LNCaP clone FGC (cell line): ENCODE results near the gene KCNA5.

ENCODE experiments used
- DNase-seq: peaks from one replicate; pipeline ENCODE4 v3.0.0-alpha.2; 2011; ENCODE audit warnings: low read depth
- H3K4me3 ChIP-seq: 2 replicates; pipeline ENCODE4 v1.5.1; 2011; ENCODE audit warnings: mild to moderate bottlenecking, low read depth, low read length, control low read depth
- TF ChIP-seq, protein P1 (sequence below): IDR thresholded peaks from 2 replicates; pipeline ENCODE4 v1.5.1; 2012; ENCODE audit warnings: mild to moderate bottlenecking; ENCODE audit not compliant: control insufficient read depth, insufficient read depth; ENCODE audit errors: extremely low read depth

KCNA5 gene

DNA sequence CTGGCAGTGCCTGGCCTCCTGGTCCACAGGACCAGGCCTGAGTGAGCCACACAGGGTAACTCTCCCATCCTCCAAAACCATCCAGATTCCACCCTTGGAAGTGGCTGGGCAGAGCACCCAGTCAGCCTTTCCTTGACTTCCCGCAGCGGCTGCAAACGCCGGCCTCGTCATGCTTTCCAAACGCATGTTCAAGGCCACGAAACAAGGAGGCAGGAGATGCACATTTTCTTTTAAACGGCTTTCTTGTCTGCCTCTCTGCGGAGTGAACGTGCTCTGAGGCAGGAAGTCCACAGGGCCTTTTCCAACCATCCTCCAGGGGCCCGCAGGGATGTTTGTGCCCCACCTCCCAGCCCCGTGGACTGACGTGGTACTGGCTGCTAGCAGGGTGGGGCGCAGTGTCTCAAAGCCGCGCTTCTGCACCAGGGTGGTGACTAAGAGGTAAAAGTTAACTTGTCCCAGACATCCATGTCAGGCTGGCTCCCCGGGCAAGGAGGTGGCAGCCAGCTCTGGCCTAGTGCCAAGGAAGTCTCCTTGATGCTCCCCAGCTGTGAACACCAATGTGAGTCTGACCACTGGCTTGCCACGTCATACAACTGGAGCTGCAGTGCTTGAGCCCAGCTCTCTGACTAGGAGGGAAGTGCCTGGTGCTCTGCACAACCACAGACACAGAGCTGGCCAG is 45.0 kb downstream of the KCNA5 start:
- DNase-seq = no peak
- TF ChIP-seq, protein P1, sequence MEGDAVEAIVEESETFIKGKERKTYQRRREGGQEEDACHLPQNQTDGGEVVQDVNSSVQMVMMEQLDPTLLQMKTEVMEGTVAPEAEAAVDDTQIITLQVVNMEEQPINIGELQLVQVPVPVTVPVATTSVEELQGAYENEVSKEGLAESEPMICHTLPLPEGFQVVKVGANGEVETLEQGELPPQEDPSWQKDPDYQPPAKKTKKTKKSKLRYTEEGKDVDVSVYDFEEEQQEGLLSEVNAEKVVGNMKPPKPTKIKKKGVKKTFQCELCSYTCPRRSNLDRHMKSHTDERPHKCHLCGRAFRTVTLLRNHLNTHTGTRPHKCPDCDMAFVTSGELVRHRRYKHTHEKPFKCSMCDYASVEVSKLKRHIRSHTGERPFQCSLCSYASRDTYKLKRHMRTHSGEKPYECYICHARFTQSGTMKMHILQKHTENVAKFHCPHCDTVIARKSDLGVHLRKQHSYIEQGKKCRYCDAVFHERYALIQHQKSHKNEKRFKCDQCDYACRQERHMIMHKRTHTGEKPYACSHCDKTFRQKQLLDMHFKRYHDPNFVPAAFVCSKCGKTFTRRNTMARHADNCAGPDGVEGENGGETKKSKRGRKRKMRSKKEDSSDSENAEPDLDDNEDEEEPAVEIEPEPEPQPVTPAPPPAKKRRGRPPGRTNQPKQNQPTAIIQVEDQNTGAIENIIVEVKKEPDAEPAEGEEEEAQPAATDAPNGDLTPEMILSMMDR = no peak

DNA sequence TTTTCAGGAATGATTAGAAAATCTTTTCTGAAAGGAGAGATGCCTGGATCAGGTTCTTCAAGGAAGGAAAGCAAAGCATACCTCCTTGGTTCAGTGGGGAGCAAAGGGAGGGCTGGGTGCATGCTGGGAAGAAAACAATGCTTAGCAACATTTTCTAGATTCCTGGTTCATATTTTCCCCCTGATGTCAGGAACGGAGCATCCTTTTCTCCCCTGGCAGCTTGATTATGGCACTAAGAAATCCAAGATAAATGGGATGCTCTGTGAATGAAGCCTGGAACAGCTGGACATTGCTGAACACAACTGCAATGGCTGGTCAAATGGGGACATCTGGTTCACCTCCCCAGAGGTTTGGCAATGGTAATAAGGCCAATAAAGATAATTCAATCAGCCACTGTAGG is 50.9 kb downstream of the KCNA5 start:
- TF ChIP-seq, protein P1 = no peak
- no peak overlapping the region for H3K4me3 ChIP-seq
- DNase-seq = no peak

More for the DNA sequence above, 45.0 kb downstream of the KCNA5 start:
- H3K4me3 ChIP-seq = no peak overlapping the region

DNA sequence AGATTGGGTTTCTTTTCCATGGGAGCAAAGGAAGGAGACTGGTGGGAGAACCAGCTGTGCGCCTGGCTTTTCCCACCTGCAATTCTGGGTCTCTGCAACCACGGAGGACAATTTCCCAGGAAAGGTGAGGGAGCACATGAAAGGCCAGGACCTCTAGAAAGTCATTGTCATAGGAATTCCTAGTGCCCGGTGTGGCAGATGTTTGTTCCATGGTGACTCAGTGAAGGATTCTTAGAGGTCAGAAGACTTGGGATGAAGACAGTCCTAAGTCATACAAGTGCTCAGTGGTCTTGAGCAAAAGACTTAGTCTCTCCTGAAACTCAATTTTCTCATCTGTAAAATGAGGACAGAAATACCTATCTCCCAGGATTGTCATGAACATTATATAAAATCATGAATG is 51.3 kb downstream of the KCNA5 start:
- no peak overlapping the region for H3K4me3 ChIP-seq
- TF ChIP-seq, protein P1 = no peak
- no peak for DNase-seq
